HEK293T (cell line): ENCODE measurements around the gene SFSWAP.
"Not testable (repeated sequence)": the region's sequence is repeated elsewhere in the genome, so short reads cannot be mapped to it uniquely, and the experiment has no call there.

Experiments
- CTCF ChIA-PET: fragments of 350-600 bp; formaldehyde crosslinking; extraction: SDS; loops from one replicate; lab custom pipeline; 2021; ENCODE audit warnings: antibody characterized with exemption, inconsistent platforms; lab: Yijun Ruan, JAX
- POLR2A ChIA-PET: fragments of 350-600 bp; formaldehyde crosslinking; extraction: SDS; loops from one replicate; lab custom pipeline; 2020; ENCODE audit warnings: antibody characterized with exemption, inconsistent platforms; lab: Yijun Ruan, JAX
- DNase-seq: peaks from one replicate; pipeline ENCODE4 v3.0.0; 2012; ENCODE audit warnings: mixed read lengths; ENCODE audit errors: extremely low spot score
- ARNT ChIP-seq: fragments of 450-650 bp; IDR thresholded peaks from 2 replicates; pipeline ENCODE4 v1.6.1; 2017; ENCODE audit warnings: mild to moderate bottlenecking
- BHLHE40 ChIP-seq: fragments of 450-650 bp; IDR thresholded peaks from 2 replicates; pipeline ENCODE4 v1.6.1; 2016; ENCODE audit warnings: mild to moderate bottlenecking, moderate library complexity, borderline replicate concordance
- CTBP1 ChIP-seq: fragments of 450-650 bp; IDR thresholded peaks from 2 replicates; pipeline ENCODE4 v1.6.1; 2016; ENCODE audit warnings: borderline replicate concordance
- ELF4 ChIP-seq: fragments of 450-650 bp; IDR thresholded peaks from 2 replicates; pipeline ENCODE4 v1.6.1; 2017; ENCODE audit warnings: antibody characterized with exemption
- FOXA1 ChIP-seq: fragments of 450-650 bp; IDR thresholded peaks from 2 replicates; pipeline ENCODE4 v1.6.1; 2016; ENCODE audit warnings: mild to moderate bottlenecking
- FOXK2 ChIP-seq: fragments of 450-650 bp; IDR thresholded peaks from 2 replicates; pipeline ENCODE4 v1.6.1; 2016; ENCODE audit warnings: mild to moderate bottlenecking
- FOXM1 ChIP-seq: fragments of 450-650 bp; IDR thresholded peaks from 2 replicates; pipeline ENCODE4 v1.6.1; 2017; ENCODE audit warnings: mild to moderate bottlenecking, borderline replicate concordance
- HDGF ChIP-seq: fragments of 450-650 bp; IDR thresholded peaks from 2 replicates; pipeline ENCODE4 v1.6.1; 2017; ENCODE audit warnings: antibody characterized with exemption, borderline replicate concordance
- L3MBTL2 ChIP-seq: fragments of 450-650 bp; conservative IDR thresholded peaks from 2 replicates; pipeline ENCODE4 v1.6.1; 2016; ENCODE audit warnings: mild to moderate bottlenecking
- LEF1 ChIP-seq: fragments of 450-650 bp; IDR thresholded peaks from 2 replicates; pipeline ENCODE4 v1.6.1; 2017; ENCODE audit warnings: mild to moderate bottlenecking, borderline replicate concordance
- NFRKB ChIP-seq: fragments of 450-650 bp; IDR thresholded peaks from 2 replicates; pipeline ENCODE4 v1.6.1; 2016; ENCODE audit warnings: mild to moderate bottlenecking, moderate library complexity
- PKNOX1 ChIP-seq: fragments of 450-650 bp; IDR thresholded peaks from 2 replicates; pipeline ENCODE4 v1.6.1; 2016
- SP1 ChIP-seq: fragments of 450-650 bp; IDR thresholded peaks from 2 replicates; pipeline ENCODE4 v1.6.1; 2017
- SUZ12 ChIP-seq: fragments of 450-650 bp; IDR thresholded peaks from 2 replicates; pipeline ENCODE4 v1.6.1; 2016; ENCODE audit warnings: mild to moderate bottlenecking
- TARDBP ChIP-seq: fragments of 450-650 bp; IDR thresholded peaks from 2 replicates; pipeline ENCODE4 v1.6.1; 2016
- ZNF384 ChIP-seq: fragments of 450-650 bp; IDR thresholded peaks from 2 replicates; pipeline ENCODE4 v1.6.1; 2016

Gene SFSWAP

GRCh38 chr12:131774576-131775391 lies 63.9 kb downstream of the SFSWAP start:
- ChIA-PET CTCF (no interaction called here), POLR2A (no interaction called here)
- TF ChIP-seq TARDBP = no peak
- TF ChIP-seq BHLHE40 = no peak
- TF ChIP-seq ELF4 = no peak
- no peak for TF ChIP-seq LEF1
- no peak for TF ChIP-seq L3MBTL2
- no peak for TF ChIP-seq ARNT
- TF ChIP-seq FOXM1 = no peak
- TF ChIP-seq SUZ12 = no peak
- no peak for TF ChIP-seq ZNF384
- TF ChIP-seq NFRKB = no peak
- no peak for TF ChIP-seq CTBP1
- TF ChIP-seq FOXA1 = no peak
- TF ChIP-seq FOXK2 = no peak
- no peak for TF ChIP-seq PKNOX1
- no peak for TF ChIP-seq SP1
- TF ChIP-seq HDGF = no peak
- DNase-seq = no peak

GRCh38 chr12:131775392-131776236 lies 64.7 kb downstream of the SFSWAP start:
- no peak for DNase-seq
- CTCF ChIA-PET = no interaction called here
- TF ChIP-seq L3MBTL2 (no peak), ELF4 (no peak), FOXA1 (no peak), LEF1 (no peak), SUZ12 (no peak), PKNOX1 (no peak), FOXK2 (no peak), BHLHE40 (no peak), FOXM1 (no peak), TARDBP (no peak), SP1 (no peak), ARNT (no peak), NFRKB (no peak), ZNF384 (no peak), HDGF (no peak)
- POLR2A ChIA-PET = no interaction called here

- no peak for DNase-seq
- TF ChIP-seq PKNOX1 (no peak), FOXA1 (no peak), ELF4 (no peak), FOXK2 (no peak), FOXM1 (no peak), HDGF (no peak)
- CTCF ChIA-PET = no interaction called here
- POLR2A ChIA-PET = no interaction called here
Observed at GRCh38 chr12:131776237-131776889, 65.5 kb downstream of the SFSWAP start.

GRCh38 chr12:131777269-131777668 lies 66.4 kb downstream of the SFSWAP start:
- POLR2A ChIA-PET, DNase-seq, CTCF ChIA-PET: not testable (repeated sequence)

GRCh38 chr12:131779027-131779426 lies 68.1 kb downstream of the SFSWAP start:
- TF ChIP-seq FOXM1 (no peak), PKNOX1 (no peak), ELF4 (no peak), BHLHE40 (no peak), ARNT (no peak), NFRKB (no peak), L3MBTL2 (no peak), FOXK2 (no peak), LEF1 (no peak), HDGF (no peak), CTBP1 (no peak)
- POLR2A ChIA-PET = no interaction called here
- CTCF ChIA-PET = no interaction called here
- DNase-seq = no peak
